Panc1 (cell line): ENCODE results near the gene ADGRD1.

Source experiments
- CTCF ChIP-seq: fragments of 450-650 bp; IDR thresholded peaks from 2 replicates; pipeline ENCODE4 v1.5.1; 2017; ENCODE audit warnings: mild to moderate bottlenecking
- SIN3A ChIP-seq: IDR thresholded peaks from 2 replicates; pipeline ENCODE4 v1.6.1; 2012; ENCODE audit warnings: low read depth, mild to moderate bottlenecking, low read length, moderate library complexity, borderline replicate concordance; ENCODE audit not compliant: insufficient read depth

- peak; percentile 93 for TF ChIP-seq CTCF
- no peak for TF ChIP-seq SIN3A
Observed at GRCh38 chr12:131132118-131132892, 178.6 kb downstream of the ADGRD1 start.
